ENCODE measurements around the gene NDUFAF5.
A peak's percentile ranks its signal among the peaks of the same experiment; 100 is the strongest.

Gene NDUFAF5

GRCh38 chr20:13822459-13822858, 37.6 kb downstream of the NDUFAF5 start:
- Histone ChIP-seq H3K27me3 (ENCODE audit: control insufficient read depth, insufficient read depth, low read length) (no peaks in the 10 kb centered on the region), H3K4me1 (ENCODE audit: control insufficient read depth, insufficient read depth, low read length) (no peaks in the 10 kb centered on the region), H3K36me3 (ENCODE audit: control insufficient read depth, insufficient read depth, low read length) (peaks cover 12% of the 10 kb centered on the region), H3K27ac (ENCODE audit: low read depth, low read length) (no peak overlapping the region), H3K9ac (ENCODE audit: low read depth, low read length) (no peak overlapping the region), H3K9me3 (ENCODE audit: control insufficient read depth, insufficient read depth, low read length) (no peaks in the 10 kb centered on the region), H3K4me3 (ENCODE audit: low read depth, low read length) (no peak overlapping the region)

- Histone ChIP-seq H3K27ac (ENCODE audit: low read depth, low read length) (no peak overlapping the region), H3K36me3 (ENCODE audit: control insufficient read depth, insufficient read depth, low read length) (no peaks in the 10 kb centered on the region), H3K9me3 (ENCODE audit: control insufficient read depth, insufficient read depth, low read length) (no peaks in the 10 kb centered on the region), H3K9ac (ENCODE audit: low read depth, low read length) (no peak overlapping the region), H3K4me3 (ENCODE audit: low read depth, low read length) (no peak overlapping the region), H3K27me3 (ENCODE audit: control insufficient read depth, insufficient read depth, low read length) (no peaks in the 10 kb centered on the region), H3K4me1 (ENCODE audit: control insufficient read depth, insufficient read depth, low read length) (no peaks in the 10 kb centered on the region)
Observed at GRCh38 chr20:13824459-13824858, 39.6 kb downstream of the NDUFAF5 start.

GRCh38 chr20:13825465-13825864, 40.6 kb downstream of the NDUFAF5 start:
- no peaks in the 10 kb centered on the region for H3K9me3 ChIP-seq (ENCODE audit: control insufficient read depth, insufficient read depth, low read length)
- H3K36me3 ChIP-seq (ENCODE audit: control insufficient read depth, insufficient read depth, low read length) = no peaks in the 10 kb centered on the region
- no peaks in the 10 kb centered on the region for H3K27me3 ChIP-seq (ENCODE audit: control insufficient read depth, insufficient read depth, low read length)
- no peak overlapping the region for H3K4me3 ChIP-seq (ENCODE audit: low read depth, low read length)
- no peaks in the 10 kb centered on the region for H3K4me1 ChIP-seq (ENCODE audit: control insufficient read depth, insufficient read depth, low read length)
- H3K9ac ChIP-seq (ENCODE audit: low read depth, low read length) = no peak overlapping the region
- no peak overlapping the region for H3K27ac ChIP-seq (ENCODE audit: low read depth, low read length)

GRCh38 chr20:13831476-13831875, 46.6 kb downstream of the NDUFAF5 start:
- Histone ChIP-seq H3K4me3 (ENCODE audit: low read depth, low read length) (no peak overlapping the region), H3K27ac (ENCODE audit: low read depth, low read length) (no peak overlapping the region), H3K4me1 (ENCODE audit: control insufficient read depth, insufficient read depth, low read length) (no peaks in the 10 kb centered on the region), H3K36me3 (ENCODE audit: control insufficient read depth, insufficient read depth, low read length) (no peaks in the 10 kb centered on the region), H3K9ac (ENCODE audit: low read depth, low read length) (no peak overlapping the region), H3K9me3 (ENCODE audit: control insufficient read depth, insufficient read depth, low read length) (no peaks in the 10 kb centered on the region), H3K27me3 (ENCODE audit: control insufficient read depth, insufficient read depth, low read length) (no peaks in the 10 kb centered on the region)

- Histone ChIP-seq H3K36me3 (ENCODE audit: control insufficient read depth, insufficient read depth, low read length) (no peaks in the 10 kb centered on the region), H3K4me1 (ENCODE audit: control insufficient read depth, insufficient read depth, low read length) (no peaks in the 10 kb centered on the region), H3K27ac (ENCODE audit: low read depth, low read length) (no peak overlapping the region), H3K4me3 (ENCODE audit: low read depth, low read length) (no peak overlapping the region), H3K9ac (ENCODE audit: low read depth, low read length) (no peak overlapping the region), H3K9me3 (ENCODE audit: control insufficient read depth, insufficient read depth, low read length) (no peaks in the 10 kb centered on the region), H3K27me3 (ENCODE audit: control insufficient read depth, insufficient read depth, low read length) (no peaks in the 10 kb centered on the region)
Observed at GRCh38 chr20:13838664-13839063, 53.8 kb downstream of the NDUFAF5 start.

GRCh38 chr20:13839421-13840092, 54.7 kb downstream of the NDUFAF5 start:
- H3K9ac ChIP-seq (ENCODE audit: low read depth, low read length) = no peak overlapping the region
- H3K4me3 ChIP-seq (ENCODE audit: low read depth, low read length) = no peak overlapping the region
- H3K9me3 ChIP-seq (ENCODE audit: control insufficient read depth, insufficient read depth, low read length) = no peaks in the 10 kb centered on the region
- H3K27me3 ChIP-seq (ENCODE audit: control insufficient read depth, insufficient read depth, low read length) = no peaks in the 10 kb centered on the region
- H3K36me3 ChIP-seq (ENCODE audit: control insufficient read depth, insufficient read depth, low read length) = no peaks in the 10 kb centered on the region
- no peak overlapping the region for H3K27ac ChIP-seq (ENCODE audit: low read depth, low read length)
- no peaks in the 10 kb centered on the region for H3K4me1 ChIP-seq (ENCODE audit: control insufficient read depth, insufficient read depth, low read length)

- Histone ChIP-seq H3K4me3 (ENCODE audit: low read depth, low read length) (no peak overlapping the region), H3K9ac (ENCODE audit: low read depth, low read length) (no peak overlapping the region), H3K27ac (ENCODE audit: low read depth, low read length) (no peak overlapping the region), H3K9me3 (ENCODE audit: control insufficient read depth, insufficient read depth, low read length) (no peaks in the 10 kb centered on the region), H3K4me1 (ENCODE audit: control insufficient read depth, insufficient read depth, low read length) (no peaks in the 10 kb centered on the region), H3K36me3 (ENCODE audit: control insufficient read depth, insufficient read depth, low read length) (no peaks in the 10 kb centered on the region), H3K27me3 (ENCODE audit: control insufficient read depth, insufficient read depth, low read length) (no peaks in the 10 kb centered on the region)
Observed at GRCh38 chr20:13840093-13840465, 55.3 kb downstream of the NDUFAF5 start.

- Histone ChIP-seq H3K4me3 (ENCODE audit: low read depth, low read length) (no peak overlapping the region), H3K9ac (ENCODE audit: low read depth, low read length) (no peak overlapping the region), H3K36me3 (ENCODE audit: control insufficient read depth, insufficient read depth, low read length) (no peaks in the 10 kb centered on the region), H3K27me3 (ENCODE audit: control insufficient read depth, insufficient read depth, low read length) (no peaks in the 10 kb centered on the region), H3K4me1 (ENCODE audit: control insufficient read depth, insufficient read depth, low read length) (no peaks in the 10 kb centered on the region), H3K27ac (ENCODE audit: low read depth, low read length) (no peak overlapping the region), H3K9me3 (ENCODE audit: control insufficient read depth, insufficient read depth, low read length) (no peaks in the 10 kb centered on the region)
Observed at GRCh38 chr20:13841206-13841605, 56.4 kb downstream of the NDUFAF5 start.

GRCh38 chr20:13844296-13844695, 59.5 kb downstream of the NDUFAF5 start:
- no peak overlapping the region for H3K27ac ChIP-seq (ENCODE audit: low read depth, low read length)
- no peak overlapping the region for H3K4me3 ChIP-seq (ENCODE audit: low read depth, low read length)
- no peaks in the 10 kb centered on the region for H3K27me3 ChIP-seq (ENCODE audit: control insufficient read depth, insufficient read depth, low read length)
- no peak overlapping the region for H3K9ac ChIP-seq (ENCODE audit: low read depth, low read length)
- H3K4me1 ChIP-seq (ENCODE audit: control insufficient read depth, insufficient read depth, low read length) = no peaks in the 10 kb centered on the region
- H3K36me3 ChIP-seq (ENCODE audit: control insufficient read depth, insufficient read depth, low read length) = no peaks in the 10 kb centered on the region
- no peaks in the 10 kb centered on the region for H3K9me3 ChIP-seq (ENCODE audit: control insufficient read depth, insufficient read depth, low read length)

GRCh38 chr20:13851279-13851678, 66.5 kb downstream of the NDUFAF5 start:
- Histone ChIP-seq H3K36me3 (ENCODE audit: control insufficient read depth, insufficient read depth, low read length) (no peaks in the 10 kb centered on the region), H3K4me3 (ENCODE audit: low read depth, low read length) (no peak overlapping the region), H3K9me3 (ENCODE audit: control insufficient read depth, insufficient read depth, low read length) (no peaks in the 10 kb centered on the region), H3K27me3 (ENCODE audit: control insufficient read depth, insufficient read depth, low read length) (no peaks in the 10 kb centered on the region), H3K9ac (ENCODE audit: low read depth, low read length) (no peak overlapping the region), H3K4me1 (ENCODE audit: control insufficient read depth, insufficient read depth, low read length) (no peaks in the 10 kb centered on the region), H3K27ac (ENCODE audit: low read depth, low read length) (no peak overlapping the region)

- H3K27ac ChIP-seq (ENCODE audit: low read depth, low read length) = no peak overlapping the region
- 0 out of 2 replicates have a peak, but pooled peaks cover 2% of the 10 kb centered on the region for H3K4me1 ChIP-seq (ENCODE audit: control insufficient read depth, insufficient read depth, low read length)
- 0 out of 2 replicates have a peak overlapping the region, but pooled peaks have one; percentile 30 for H3K9ac ChIP-seq (ENCODE audit: low read depth, low read length)
- no peaks in the 10 kb centered on the region for H3K27me3 ChIP-seq (ENCODE audit: control insufficient read depth, insufficient read depth, low read length)
- no peaks in the 10 kb centered on the region for H3K9me3 ChIP-seq (ENCODE audit: control insufficient read depth, insufficient read depth, low read length)
- no peaks in the 10 kb centered on the region for H3K36me3 ChIP-seq (ENCODE audit: control insufficient read depth, insufficient read depth, low read length)
- H3K4me3 ChIP-seq (ENCODE audit: low read depth, low read length) = no peak overlapping the region
Observed at GRCh38 chr20:13852306-13852705, 67.5 kb downstream of the NDUFAF5 start.
